WI38 (cell line): ENCODE data around the gene GALNT12.

ENCODE experiments used
- H3K4me3 ChIP-seq: 2 replicates; pipeline ENCODE4 v1.5.1; 2011; ENCODE audit warnings: low read depth, mild to moderate bottlenecking, control low read depth, low read length
- CTCF ChIP-seq: IDR thresholded peaks from 2 replicates; pipeline ENCODE4 v1.5.1; 2012; ENCODE audit warnings: low read depth, mild to moderate bottlenecking, control low read depth, low read length

The GALNT12 gene

GRCh38 chr9:98881836-98882568 lies 74.5 kb downstream of the GALNT12 start:
- no peak for TF ChIP-seq CTCF
- H3K4me3 ChIP-seq = no peak overlapping the region

- no peak overlapping the region for H3K4me3 ChIP-seq
- TF ChIP-seq CTCF = no peak
These were observed 75.1 kb downstream of the GALNT12 start for GRCh38 chr9:98882569-98882923.

GRCh38 chr9:98883276-98883675 lies 75.8 kb downstream of the GALNT12 start:
- H3K4me3 ChIP-seq = no peak overlapping the region
- no peak for TF ChIP-seq CTCF

GRCh38 chr9:98884849-98885248 lies 77.4 kb downstream of the GALNT12 start:
- no peak overlapping the region for H3K4me3 ChIP-seq
- TF ChIP-seq CTCF = no peak

- no peak overlapping the region for H3K4me3 ChIP-seq
These were observed 78.3 kb downstream of the GALNT12 start for GRCh38 chr9:98885575-98886295.

GRCh38 chr9:98886691-98887229 lies 79.3 kb downstream of the GALNT12 start:
- H3K4me3 ChIP-seq = no peak overlapping the region
- no peak for TF ChIP-seq CTCF

More at GRCh38 chr9:98885575-98886295, 78.3 kb downstream of the GALNT12 start:
- no peak for TF ChIP-seq CTCF

- no peak for TF ChIP-seq CTCF
- no peak overlapping the region for H3K4me3 ChIP-seq
These were observed 80.5 kb downstream of the GALNT12 start for GRCh38 chr9:98887918-98888510.
